ENCODE measurements around the gene FCHO2. TPM values are rescaled to one million over a fixed set of nuclear protein-coding genes. Genes with fewer than 3 reads are reported as not detected.

The FCHO2 gene
- total RNA-seq, 1 experiment from 2014 or later: 25.3 TPM

DNA sequence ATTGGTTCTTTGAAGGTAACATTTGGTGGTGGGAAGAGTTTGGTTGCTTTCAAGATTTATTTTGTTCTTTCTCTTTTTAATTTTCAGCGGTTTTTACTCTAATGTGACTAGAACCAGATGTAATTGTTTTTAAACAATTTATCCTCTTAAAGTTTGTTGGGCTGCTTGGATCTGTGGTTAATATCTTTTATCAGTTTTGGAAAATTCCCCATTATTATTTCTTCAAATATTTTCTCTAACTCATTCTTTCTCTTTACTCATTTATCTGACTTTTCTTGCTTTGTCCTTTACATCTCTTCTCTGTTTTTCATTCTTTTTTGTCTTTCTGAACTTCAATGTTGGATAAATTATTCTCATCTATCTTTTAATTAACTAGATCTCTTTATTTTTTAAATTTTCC, 29.9 kb downstream of the FCHO2 start:
- ATAC-seq (no peak), DNase-seq (ENCODE audit: low read depth, low spot score) (no peak)
- H3K9me3 ChIP-seq (ENCODE audit: control insufficient read depth, insufficient read depth, low read depth, low read length): no peaks in the 10 kb centered on the region
- H3K4me3 ChIP-seq (ENCODE audit: low read depth in 2 of 2, low read length in 2 of 2): no peak overlapping the region
- TF ChIP-seq POLR2AphosphoS5 (IDR thresholded peaks at IDR 0.05; ENCODE audit: low read depth, low read length) (no peak), TCF7L2 (IDR thresholded peaks at IDR 0.05; ENCODE audit: low read depth, low read length) (no peak), SIN3A (IDR thresholded peaks at IDR 0.05; ENCODE audit: borderline replicate concordance, insufficient read depth, low read depth, low read length) (no peak)
- TF ChIP-seq, protein P1, sequence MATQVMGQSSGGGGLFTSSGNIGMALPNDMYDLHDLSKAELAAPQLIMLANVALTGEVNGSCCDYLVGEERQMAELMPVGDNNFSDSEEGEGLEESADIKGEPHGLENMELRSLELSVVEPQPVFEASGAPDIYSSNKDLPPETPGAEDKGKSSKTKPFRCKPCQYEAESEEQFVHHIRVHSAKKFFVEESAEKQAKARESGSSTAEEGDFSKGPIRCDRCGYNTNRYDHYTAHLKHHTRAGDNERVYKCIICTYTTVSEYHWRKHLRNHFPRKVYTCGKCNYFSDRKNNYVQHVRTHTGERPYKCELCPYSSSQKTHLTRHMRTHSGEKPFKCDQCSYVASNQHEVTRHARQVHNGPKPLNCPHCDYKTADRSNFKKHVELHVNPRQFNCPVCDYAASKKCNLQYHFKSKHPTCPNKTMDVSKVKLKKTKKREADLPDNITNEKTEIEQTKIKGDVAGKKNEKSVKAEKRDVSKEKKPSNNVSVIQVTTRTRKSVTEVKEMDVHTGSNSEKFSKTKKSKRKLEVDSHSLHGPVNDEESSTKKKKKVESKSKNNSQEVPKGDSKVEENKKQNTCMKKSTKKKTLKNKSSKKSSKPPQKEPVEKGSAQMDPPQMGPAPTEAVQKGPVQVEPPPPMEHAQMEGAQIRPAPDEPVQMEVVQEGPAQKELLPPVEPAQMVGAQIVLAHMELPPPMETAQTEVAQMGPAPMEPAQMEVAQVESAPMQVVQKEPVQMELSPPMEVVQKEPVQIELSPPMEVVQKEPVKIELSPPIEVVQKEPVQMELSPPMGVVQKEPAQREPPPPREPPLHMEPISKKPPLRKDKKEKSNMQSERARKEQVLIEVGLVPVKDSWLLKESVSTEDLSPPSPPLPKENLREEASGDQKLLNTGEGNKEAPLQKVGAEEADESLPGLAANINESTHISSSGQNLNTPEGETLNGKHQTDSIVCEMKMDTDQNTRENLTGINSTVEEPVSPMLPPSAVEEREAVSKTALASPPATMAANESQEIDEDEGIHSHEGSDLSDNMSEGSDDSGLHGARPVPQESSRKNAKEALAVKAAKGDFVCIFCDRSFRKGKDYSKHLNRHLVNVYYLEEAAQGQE (IDR thresholded peaks at IDR 0.05; ENCODE audit: insufficient read depth in 1 of 2, low read depth in 2 of 2, low read length in 1 of 2): no peak
- TF ChIP-seq, protein P2, sequence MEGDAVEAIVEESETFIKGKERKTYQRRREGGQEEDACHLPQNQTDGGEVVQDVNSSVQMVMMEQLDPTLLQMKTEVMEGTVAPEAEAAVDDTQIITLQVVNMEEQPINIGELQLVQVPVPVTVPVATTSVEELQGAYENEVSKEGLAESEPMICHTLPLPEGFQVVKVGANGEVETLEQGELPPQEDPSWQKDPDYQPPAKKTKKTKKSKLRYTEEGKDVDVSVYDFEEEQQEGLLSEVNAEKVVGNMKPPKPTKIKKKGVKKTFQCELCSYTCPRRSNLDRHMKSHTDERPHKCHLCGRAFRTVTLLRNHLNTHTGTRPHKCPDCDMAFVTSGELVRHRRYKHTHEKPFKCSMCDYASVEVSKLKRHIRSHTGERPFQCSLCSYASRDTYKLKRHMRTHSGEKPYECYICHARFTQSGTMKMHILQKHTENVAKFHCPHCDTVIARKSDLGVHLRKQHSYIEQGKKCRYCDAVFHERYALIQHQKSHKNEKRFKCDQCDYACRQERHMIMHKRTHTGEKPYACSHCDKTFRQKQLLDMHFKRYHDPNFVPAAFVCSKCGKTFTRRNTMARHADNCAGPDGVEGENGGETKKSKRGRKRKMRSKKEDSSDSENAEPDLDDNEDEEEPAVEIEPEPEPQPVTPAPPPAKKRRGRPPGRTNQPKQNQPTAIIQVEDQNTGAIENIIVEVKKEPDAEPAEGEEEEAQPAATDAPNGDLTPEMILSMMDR (IDR thresholded peaks at IDR 0.05): no peak
- H3K36me3 ChIP-seq (ENCODE audit: control insufficient read depth, insufficient read depth, low read length): 0 out of 2 replicates have a peak, but pooled peaks cover 9% of the 10 kb centered on the region
- H3K27me3 ChIP-seq (ENCODE audit: control insufficient read depth, insufficient read depth, low read length): no peaks in the 10 kb centered on the region
- no peak overlapping the region for H3K27ac ChIP-seq (ENCODE audit: low read length)
- H3K4me1 ChIP-seq (ENCODE audit: control insufficient read depth, insufficient read depth, low read length): no peaks in the 10 kb centered on the region
- BruUV-seq (replicated peaks): no TSS peak
- in situ Hi-C loops (cut with HindIII; ENCODE audit: low pct_unique_long_range_greater_than_20kb, low sequenced_read_pairs): no loop called here
- intact Hi-C loops (cut with micrococcal nuclease; ENCODE audit: unreplicated experiment): no loop called here
- ChIA-PET POLR2A (no interaction called here), CTCF (no interaction called here)

DNA sequence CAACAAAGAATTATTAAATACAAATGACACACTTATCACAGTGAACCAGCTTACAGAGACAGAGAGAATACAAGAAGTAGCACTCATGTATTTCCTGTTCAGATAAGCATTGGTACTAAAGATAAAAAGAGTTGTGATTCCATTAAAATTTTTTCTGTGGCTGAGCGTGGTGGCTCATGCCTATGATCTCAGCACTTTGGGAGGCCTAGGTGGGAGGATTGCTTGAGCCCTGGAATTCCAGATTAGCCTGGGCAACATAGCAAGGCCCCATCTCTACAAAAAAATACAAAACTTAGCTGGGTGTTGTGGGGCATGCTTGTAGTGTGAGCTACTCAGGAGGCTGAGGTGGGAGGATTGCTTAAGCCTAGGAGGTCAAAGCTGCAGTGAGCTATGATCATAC, 32.9 kb downstream of the FCHO2 start:
- H3K9me3 ChIP-seq (ENCODE audit: control insufficient read depth, insufficient read depth, low read depth, low read length): no peaks in the 10 kb centered on the region
- POLR2A ChIA-PET: no interaction called here
- in situ Hi-C loops (cut with HindIII; ENCODE audit: low pct_unique_long_range_greater_than_20kb, low sequenced_read_pairs) (no loop called here), intact Hi-C loops (cut with micrococcal nuclease; ENCODE audit: unreplicated experiment) (no loop called here)
- ATAC-seq (no peak), DNase-seq (ENCODE audit: low read depth, low spot score) (no peak)
- CTCF ChIA-PET: no interaction called here
- no TSS peak for BruUV-seq (replicated peaks)
- H3K27me3 ChIP-seq (ENCODE audit: control insufficient read depth, insufficient read depth, low read length): no peaks in the 10 kb centered on the region
- no peak overlapping the region for H3K4me3 ChIP-seq (ENCODE audit: low read depth in 2 of 2, low read length in 2 of 2)
- TF ChIP-seq TCF7L2 (IDR thresholded peaks at IDR 0.05; ENCODE audit: low read depth, low read length) (no peak), SIN3A (IDR thresholded peaks at IDR 0.05; ENCODE audit: borderline replicate concordance, insufficient read depth, low read depth, low read length) (no peak), POLR2AphosphoS5 (IDR thresholded peaks at IDR 0.05; ENCODE audit: low read depth, low read length) (no peak)
- TF ChIP-seq, protein P2 (IDR thresholded peaks at IDR 0.05): no peak
- TF ChIP-seq, protein P1 (IDR thresholded peaks at IDR 0.05; ENCODE audit: insufficient read depth in 1 of 2, low read depth in 2 of 2, low read length in 1 of 2): no peak
- no peaks in the 10 kb centered on the region for H3K4me1 ChIP-seq (ENCODE audit: control insufficient read depth, insufficient read depth, low read length)
- H3K27ac ChIP-seq (ENCODE audit: low read length): no peak overlapping the region
- 0 out of 2 replicates have a peak, but pooled peaks cover 9% of the 10 kb centered on the region for H3K36me3 ChIP-seq (ENCODE audit: control insufficient read depth, insufficient read depth, low read length)

Data from Panc1 (cell line).